ENCODE data around the gene ENG. TPM values are rescaled to one million over a fixed set of nuclear protein-coding genes. Genes with fewer than 3 reads are reported as not detected.

ENG gene
- total RNA-seq, 1 experiment from 2014 or later: 0.76 TPM

DNA sequence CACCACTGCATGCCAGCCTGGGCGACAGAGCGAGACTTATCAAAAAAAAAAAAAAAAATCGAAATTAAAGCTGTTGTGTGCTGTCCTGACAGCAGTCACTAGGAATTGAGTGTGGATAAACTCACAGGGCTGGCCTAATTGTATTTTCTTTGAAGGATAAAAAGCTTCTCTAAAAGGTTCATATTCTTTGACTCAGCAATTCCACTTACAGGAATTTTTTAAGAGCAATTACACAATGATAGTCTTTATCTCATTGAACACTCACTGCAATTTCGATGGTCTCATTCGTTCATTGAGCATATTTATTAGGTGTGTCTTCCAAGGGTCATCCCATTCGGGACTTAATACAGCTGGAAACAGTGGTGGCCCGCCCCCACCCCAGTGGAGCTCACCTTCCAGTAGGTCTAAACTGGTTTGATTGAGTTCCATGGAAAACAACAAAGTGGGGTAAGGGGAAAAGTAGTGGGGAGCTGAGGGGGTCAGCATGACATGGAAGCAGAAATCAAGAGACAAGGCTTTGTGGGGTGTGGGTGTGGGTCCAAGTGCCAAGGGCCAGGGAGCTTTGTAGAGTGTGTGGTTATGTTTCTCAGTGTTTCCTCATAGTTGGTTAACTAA is 61.9 kb downstream of the ENG start (continued):
- TF ChIP-seq, protein P1, sequence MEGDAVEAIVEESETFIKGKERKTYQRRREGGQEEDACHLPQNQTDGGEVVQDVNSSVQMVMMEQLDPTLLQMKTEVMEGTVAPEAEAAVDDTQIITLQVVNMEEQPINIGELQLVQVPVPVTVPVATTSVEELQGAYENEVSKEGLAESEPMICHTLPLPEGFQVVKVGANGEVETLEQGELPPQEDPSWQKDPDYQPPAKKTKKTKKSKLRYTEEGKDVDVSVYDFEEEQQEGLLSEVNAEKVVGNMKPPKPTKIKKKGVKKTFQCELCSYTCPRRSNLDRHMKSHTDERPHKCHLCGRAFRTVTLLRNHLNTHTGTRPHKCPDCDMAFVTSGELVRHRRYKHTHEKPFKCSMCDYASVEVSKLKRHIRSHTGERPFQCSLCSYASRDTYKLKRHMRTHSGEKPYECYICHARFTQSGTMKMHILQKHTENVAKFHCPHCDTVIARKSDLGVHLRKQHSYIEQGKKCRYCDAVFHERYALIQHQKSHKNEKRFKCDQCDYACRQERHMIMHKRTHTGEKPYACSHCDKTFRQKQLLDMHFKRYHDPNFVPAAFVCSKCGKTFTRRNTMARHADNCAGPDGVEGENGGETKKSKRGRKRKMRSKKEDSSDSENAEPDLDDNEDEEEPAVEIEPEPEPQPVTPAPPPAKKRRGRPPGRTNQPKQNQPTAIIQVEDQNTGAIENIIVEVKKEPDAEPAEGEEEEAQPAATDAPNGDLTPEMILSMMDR (IDR thresholded peaks at IDR 0.05 in 2 of 3, conservative IDR thresholded peaks at IDR 0.05 in 1 of 3; ENCODE audit: borderline replicate concordance in 1 of 3, insufficient read depth in 1 of 3, low read depth in 2 of 3, low read length in 2 of 3): no peak
- TF ChIP-seq, protein P2, sequence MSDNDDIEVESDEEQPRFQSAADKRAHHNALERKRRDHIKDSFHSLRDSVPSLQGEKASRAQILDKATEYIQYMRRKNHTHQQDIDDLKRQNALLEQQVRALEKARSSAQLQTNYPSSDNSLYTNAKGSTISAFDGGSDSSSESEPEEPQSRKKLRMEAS (IDR thresholded peaks at IDR 0.05): no peak
- TF ChIP-seq CEBPB (IDR thresholded peaks at IDR 0.05; ENCODE audit: low read depth) (no peak), FOSL1 (IDR thresholded peaks at IDR 0.05; ENCODE audit: low read depth) (no peak), RAD21 (IDR thresholded peaks at IDR 0.05; ENCODE audit: low read depth) (no peak), EZH2phosphoT487 (IDR thresholded peaks at IDR 0.05; ENCODE audit: borderline replicate concordance) (no peak), EGR1 (IDR thresholded peaks at IDR 0.05; ENCODE audit: low read depth) (no peak)

DNA sequence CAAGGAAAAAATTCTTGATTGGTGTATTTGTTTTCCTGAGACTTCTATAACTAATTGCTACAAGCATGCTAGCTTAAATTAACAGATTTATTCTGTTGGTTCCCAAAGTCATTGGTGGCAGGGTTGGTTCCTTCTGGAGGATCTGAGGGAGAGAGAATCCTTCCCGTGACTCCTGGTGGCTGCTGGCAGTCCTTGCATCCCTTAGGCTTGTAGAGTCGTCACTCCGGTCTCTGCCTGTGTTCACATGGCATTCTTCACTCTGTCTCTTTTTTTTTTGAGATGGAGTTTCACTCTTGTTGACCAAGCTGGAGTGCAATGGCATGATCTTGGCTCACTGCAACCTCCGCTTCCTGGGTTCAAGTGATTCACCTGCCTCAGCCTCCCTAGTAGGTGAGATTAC is 63.4 kb downstream of the ENG start:
- no peak overlapping the region for H3K9ac ChIP-seq (ENCODE audit: low read length)
- no peaks in the 10 kb centered on the region for H3K9me3 ChIP-seq (ENCODE audit: control insufficient read depth in 1 of 2, insufficient read depth in 1 of 2, low read depth in 1 of 2, low read length in 2 of 2)
- CTCF ChIA-PET: interaction anchor here (0.6 kb wide), 1 partner anchor 10 kb away, joined by 3 read pairs; no protein-coding TSS in a partner anchor
- H3K9me2 ChIP-seq (ENCODE audit: insufficient read depth): no peaks in the 10 kb centered on the region
- RAD21 ChIA-PET (ENCODE audit: low non-redundant PET in 1 of 2, low total read pairs in 2 of 2, uncharacterized antibody in 2 of 2, unreplicated experiment in 2 of 2): no interaction called here
- BruUV-seq (replicated peaks): no TSS peak
- H3K36me3 ChIP-seq (ENCODE audit: control insufficient read depth in 1 of 2, insufficient read depth in 2 of 2, low read length in 2 of 2): peaks cover 35 to 55% of the 10 kb centered on the region in 2 experiments
- H3K4me2 ChIP-seq (ENCODE audit: low read length): no peak overlapping the region
- H3K4me3 ChIP-seq (replicated peaks in 1 of 2; ENCODE audit: low read depth in 1 of 2, low read length in 2 of 2): no peak overlapping the region
- H4K20me1 ChIP-seq (ENCODE audit: insufficient read depth): peaks cover 31% of the 10 kb centered on the region; the same call in 1 of the 2 replicates
- H3K27ac ChIP-seq (ENCODE audit: low read depth, low read length): no peak overlapping the region
- intact Hi-C loops (cut with micrococcal nuclease): no loop called here
- no peak for ATAC-seq
- no peak for TF ChIP-seq POLR2A (IDR thresholded peaks at IDR 0.05; ENCODE audit: borderline replicate concordance, extremely low read depth, insufficient read depth, insufficient read length)
- TF ChIP-seq, protein P1 (IDR thresholded peaks at IDR 0.05 in 2 of 3, conservative IDR thresholded peaks at IDR 0.05 in 1 of 3; ENCODE audit: borderline replicate concordance in 1 of 3, insufficient read depth in 1 of 3, low read depth in 2 of 3, low read length in 2 of 3): peak in 1 of 3 experiments; percentile 21; a peak in 1 of 6 replicates
- H3K27me3 ChIP-seq (ENCODE audit: insufficient read depth, low read length): no peaks in the 10 kb centered on the region
- DNase-seq (ENCODE audit: low read depth, low spot score): no peak
- H3K4me1 ChIP-seq (ENCODE audit: control insufficient read depth in 1 of 2, insufficient read depth in 2 of 2, low read length in 2 of 2): peaks cover 22 to 27% of the 10 kb centered on the region in 2 experiments
- POLR2A ChIA-PET: no interaction called here
- H3K79me2 ChIP-seq (ENCODE audit: insufficient read depth, low read length): peaks cover 48% of the 10 kb centered on the region
- H2AFZ ChIP-seq (ENCODE audit: low read depth, low read length, poor library complexity, severe bottlenecking): no peak overlapping the region
